NT2/D1 (cell line): Measurements from ENCODE around the gene PRRG1.
"Not testable (repeated sequence)": the region's sequence is repeated elsewhere in the genome, so short reads cannot be mapped to it uniquely, and the experiment has no call there.

Experiments used
- DNase-seq: peaks from one replicate; pipeline ENCODE4 v3.0.0-alpha.2; 2011; ENCODE audit warnings: low read depth, low spot score
- H3K27me3 ChIP-seq: 2 replicates; pipeline ENCODE4 v1.6.0; 2011; ENCODE audit warnings: mild to moderate bottlenecking; ENCODE audit not compliant: insufficient read length, insufficient read depth
- H3K36me3 ChIP-seq: 2 replicates; pipeline ENCODE4 v1.6.1; 2011; ENCODE audit warnings: mild to moderate bottlenecking, low read length, mixed read lengths; ENCODE audit not compliant: insufficient read depth, insufficient read length
- H3K4me1 ChIP-seq: 2 replicates; pipeline ENCODE4 v1.5.1; 2011; ENCODE audit not compliant: insufficient read depth, insufficient read length
- H3K4me3 ChIP-seq: 2 replicates; pipeline ENCODE4 v1.5.1; 2011; ENCODE audit warnings: low read depth; ENCODE audit not compliant: insufficient read length
- H3K9ac ChIP-seq: 2 replicates; pipeline ENCODE4 v1.6.0; 2011; ENCODE audit warnings: low read depth; ENCODE audit not compliant: insufficient read length
- H3K9me3 ChIP-seq: 2 replicates; pipeline ENCODE4 v1.5.1; 2011; ENCODE audit warnings: mild to moderate bottlenecking, low read length; ENCODE audit not compliant: insufficient read depth
- SUZ12 ChIP-seq: IDR thresholded peaks from 2 replicates; pipeline ENCODE4 v1.6.1; 2011; ENCODE audit not compliant: insufficient read length, insufficient read depth; ENCODE audit errors: extremely low read depth
- YY1 ChIP-seq: IDR thresholded peaks from 2 replicates; pipeline ENCODE4 v1.6.1; 2011; ENCODE audit not compliant: insufficient read length, insufficient read depth
- ZNF274 ChIP-seq: IDR thresholded peaks from 2 replicates; pipeline ENCODE4 v1.6.1; 2011; ENCODE audit warnings: mild to moderate bottlenecking, low read depth, low read length

PRRG1 gene

GRCh38 chrX:37468124-37468739 is 119.1 kb downstream of the PRRG1 start:
- H3K9me3 ChIP-seq = no peaks in the 10 kb centered on the region
- DNase-seq = no peak
- no peaks in the 10 kb centered on the region for H3K36me3 ChIP-seq
- H3K27me3 ChIP-seq = no peaks in the 10 kb centered on the region
- TF ChIP-seq ZNF274 (no peak), YY1 (no peak), SUZ12 (no peak)
- H3K4me3 ChIP-seq = no peak overlapping the region
- H3K9ac ChIP-seq = no peak overlapping the region
- H3K4me1 ChIP-seq = peaks cover 4% of the 10 kb centered on the region

- Histone ChIP-seq H3K36me3 (no peaks in the 10 kb centered on the region), H3K9me3 (no peaks in the 10 kb centered on the region; the same call in 1 of the 2 replicates), H3K4me3 (no peak overlapping the region), H3K4me1 (peaks cover 4% of the 10 kb centered on the region), H3K27me3 (no peaks in the 10 kb centered on the region), H3K9ac (no peak overlapping the region)
- no peak for DNase-seq
- no peak for TF ChIP-seq YY1
- TF ChIP-seq ZNF274 = no peak
- no peak for TF ChIP-seq SUZ12
These were observed 121.5 kb downstream of the PRRG1 start for GRCh38 chrX:37470711-37471110.

- no peaks in the 10 kb centered on the region for H3K27me3 ChIP-seq
- H3K4me3 ChIP-seq = no peak overlapping the region
- peaks cover 3% of the 10 kb centered on the region; the same call in 1 of the 2 replicates for H3K9me3 ChIP-seq
- H3K36me3 ChIP-seq = no peaks in the 10 kb centered on the region
- no peak for DNase-seq
- TF ChIP-seq SUZ12 (no peak), ZNF274 (no peak), YY1 (no peak)
- no peak overlapping the region for H3K9ac ChIP-seq
- peaks cover 4% of the 10 kb centered on the region for H3K4me1 ChIP-seq
These were observed 123.7 kb downstream of the PRRG1 start for GRCh38 chrX:37472836-37473235.

GRCh38 chrX:37474478-37474877 is 125.3 kb downstream of the PRRG1 start:
- no peak for TF ChIP-seq YY1
- no peak for TF ChIP-seq SUZ12
- TF ChIP-seq ZNF274 = no peak

GRCh38 chrX:37476571-37477170 is 127.5 kb downstream of the PRRG1 start:
- Histone ChIP-seq H3K9ac (no peak overlapping the region), H3K36me3 (no peaks in the 10 kb centered on the region), H3K4me3 (no peak overlapping the region), H3K4me1 (no peaks in the 10 kb centered on the region), H3K9me3 (peaks cover 5% of the 10 kb centered on the region; the same call in 1 of the 2 replicates), H3K27me3 (no peaks in the 10 kb centered on the region)
- peak; percentile 42 for DNase-seq
- TF ChIP-seq ZNF274 (no peak), SUZ12 (no peak), YY1 (no peak)

More at GRCh38 chrX:37474478-37474877, 125.3 kb downstream of the PRRG1 start:
- no peak for DNase-seq
- Histone ChIP-seq H3K9ac (no peak overlapping the region), H3K4me1 (no peaks in the 10 kb centered on the region), H3K4me3 (no peak overlapping the region), H3K9me3 (peaks cover 5% of the 10 kb centered on the region; the same call in 1 of the 2 replicates), H3K36me3 (no peaks in the 10 kb centered on the region), H3K27me3 (no peaks in the 10 kb centered on the region)

- H3K36me3 ChIP-seq, DNase-seq, H3K4me3 ChIP-seq, H3K9me3 ChIP-seq, H3K4me1 ChIP-seq, H3K27me3 ChIP-seq, H3K9ac ChIP-seq: not testable (repeated sequence)
These were observed 135.2 kb downstream of the PRRG1 start for GRCh38 chrX:37484335-37484734.

- Histone ChIP-seq H3K27me3 (no peaks in the 10 kb centered on the region), H3K4me3 (no peak overlapping the region), H3K4me1 (no peaks in the 10 kb centered on the region), H3K9ac (no peak overlapping the region), H3K9me3 (0 out of 2 replicates have a peak, but pooled peaks cover 3% of the 10 kb centered on the region), H3K36me3 (no peaks in the 10 kb centered on the region)
- TF ChIP-seq YY1 (no peak), SUZ12 (no peak), ZNF274 (no peak)
- DNase-seq = no peak
These were observed 136.3 kb downstream of the PRRG1 start for GRCh38 chrX:37485429-37485828.

- TF ChIP-seq YY1 (no peak), ZNF274 (no peak), SUZ12 (no peak)
- Histone ChIP-seq H3K4me1 (no peaks in the 10 kb centered on the region), H3K36me3 (no peaks in the 10 kb centered on the region), H3K9me3 (0 out of 2 replicates have a peak, but pooled peaks cover 3% of the 10 kb centered on the region), H3K9ac (no peak overlapping the region), H3K27me3 (no peaks in the 10 kb centered on the region), H3K4me3 (no peak overlapping the region)
- no peak for DNase-seq
These were observed 138.1 kb downstream of the PRRG1 start for GRCh38 chrX:37487271-37487670.
